HG02884 (cell line): ENCODE measurements around the gene OTOP3.
"Not testable (repeated sequence)": the region's sequence is repeated elsewhere in the genome, so short reads cannot be mapped to it uniquely, and the experiment has no call there.

Experiments used
- ATAC-seq: cut with Tn5 transposase; IDR thresholded peaks from one replicate; pipeline ENCODE4 v1.9.1; 2021; ENCODE audit warnings: mild to moderate bottlenecking, moderate library complexity; ENCODE audit not compliant: unreplicated experiment

Gene OTOP3

GRCh38 chr17:74957935-74958740 is 22.4 kb downstream of the OTOP3 start:
- no peak for ATAC-seq

- ATAC-seq = no peak
Measured at GRCh38 chr17:74959826-74960515, 24.3 kb downstream of the OTOP3 start.

GRCh38 chr17:74960570-74961342 is 25.1 kb downstream of the OTOP3 start:
- no peak for ATAC-seq

- ATAC-seq = no peak
Measured at GRCh38 chr17:74961657-74962350, 26.1 kb downstream of the OTOP3 start.

GRCh38 chr17:74962622-74963394 is 27.1 kb downstream of the OTOP3 start:
- no peak for ATAC-seq

- no peak for ATAC-seq
Measured at GRCh38 chr17:74963656-74964055, 28.0 kb downstream of the OTOP3 start.

GRCh38 chr17:74964246-74964761 is 28.6 kb downstream of the OTOP3 start:
- no peak for ATAC-seq

GRCh38 chr17:74964988-74965622 is 29.4 kb downstream of the OTOP3 start:
- ATAC-seq = no peak

- no peak for ATAC-seq
Measured at GRCh38 chr17:74968361-74968780, 32.7 kb downstream of the OTOP3 start.

- not testable (repeated sequence) for ATAC-seq
Measured at GRCh38 chr17:74969501-74969900, 33.8 kb downstream of the OTOP3 start.

- no peak for ATAC-seq
Measured at GRCh38 chr17:74970395-74970794, 34.7 kb downstream of the OTOP3 start.

GRCh38 chr17:74971069-74971841 is 35.6 kb downstream of the OTOP3 start:
- no peak for ATAC-seq

- no peak for ATAC-seq
Measured at GRCh38 chr17:74971842-74972106, 36.1 kb downstream of the OTOP3 start.

GRCh38 chr17:74972107-74972972 is 36.6 kb downstream of the OTOP3 start, which contains the start of gene HID1:
Gene HID1 (minus strand): TSS chr17:74972759. CDS start chr17:74972656, 103 bp downstream.
- ATAC-seq = no peak

- ATAC-seq = no peak
Measured at GRCh38 chr17:74972973-74973328, 37.3 kb downstream of the OTOP3 start.

- ATAC-seq = no peak
Measured at GRCh38 chr17:74975943-74976342, 40.2 kb downstream of the OTOP3 start.

- ATAC-seq = no peak
Measured at GRCh38 chr17:74977802-74978201, 42.1 kb downstream of the OTOP3 start.

GRCh38 chr17:74978240-74978639 is 42.5 kb downstream of the OTOP3 start:
- no peak for ATAC-seq
